Activated B cell treated with CpG ODN at 0.5 μM for 24 hours (primary cell): ENCODE data around the gene MUC2. TPM values are rescaled to one million over a fixed set of nuclear protein-coding genes. Genes with fewer than 3 reads are reported as not detected.

Experiments used
- ATAC-seq: fragments of 200-7000 bp; cut with Tn5 transposase; one replicate; pipeline ENCODE4 v1.10.0; 2021; ENCODE audit warnings: low read depth, mild to moderate bottlenecking, moderate library complexity
- CTCF ChIA-PET: fragments of 350-600 bp; sonication (Branson Sonifier 250); formaldehyde crosslinking; loops from one replicate; lab custom pipeline; 2021; ENCODE audit warnings: antibody characterized with exemption; lab: Charles Lee
- POLR2A ChIA-PET: fragments of 350-600 bp; sonication (Branson Sonifier 250); formaldehyde crosslinking; loops from one replicate; lab custom pipeline; 2021; ENCODE audit warnings: antibody characterized with exemption; lab: Charles Lee
- DNase-seq: peaks from one replicate; pipeline ENCODE4 v3.0.0; 2022
- H3K27ac Mint-ChIP-seq: one replicate; pipeline ENCODE4 v1.8.0; 2020; ENCODE audit warnings: mixed read lengths
- H3K27me3 Mint-ChIP-seq: one replicate; pipeline ENCODE4 v1.8.0; 2021; ENCODE audit warnings: mixed read lengths
- H3K36me3 Mint-ChIP-seq: one replicate; pipeline ENCODE4 v1.8.0; 2021; ENCODE audit warnings: low read depth, mixed read lengths
- H3K4me1 Mint-ChIP-seq: one replicate; pipeline ENCODE4 v1.8.0; 2021; ENCODE audit warnings: mixed read lengths
- H3K4me3 Mint-ChIP-seq: one replicate; pipeline ENCODE4 v1.8.0; 2020; ENCODE audit warnings: mild to moderate bottlenecking, mixed read lengths
- H3K9me3 Mint-ChIP-seq: one replicate; pipeline ENCODE4 v1.8.0; 2020; ENCODE audit warnings: mixed read lengths
- intact Hi-C: fragments of 100-400 bp; cut with micrococcal nuclease; formaldehyde crosslinking; loops from one replicate; pipeline ENCODE4 v1.15.1; 2024
- total RNA-seq: library from RNA; stranded (reverse); gene quantifications from 2 replicates; pipeline ENCODE4 v1.2.3, GENCODE V29; 2022
- TF ChIP-seq, protein P1 (sequence below): fragments of 200-600 bp; IDR thresholded peaks from one replicate; pipeline ENCODE4 v1.8.0; 2022; ENCODE audit warnings: antibody characterized with exemption, mild to moderate bottlenecking

Gene MUC2
- total RNA-seq, 1 donor from 2014 or later: not detected

DNA sequence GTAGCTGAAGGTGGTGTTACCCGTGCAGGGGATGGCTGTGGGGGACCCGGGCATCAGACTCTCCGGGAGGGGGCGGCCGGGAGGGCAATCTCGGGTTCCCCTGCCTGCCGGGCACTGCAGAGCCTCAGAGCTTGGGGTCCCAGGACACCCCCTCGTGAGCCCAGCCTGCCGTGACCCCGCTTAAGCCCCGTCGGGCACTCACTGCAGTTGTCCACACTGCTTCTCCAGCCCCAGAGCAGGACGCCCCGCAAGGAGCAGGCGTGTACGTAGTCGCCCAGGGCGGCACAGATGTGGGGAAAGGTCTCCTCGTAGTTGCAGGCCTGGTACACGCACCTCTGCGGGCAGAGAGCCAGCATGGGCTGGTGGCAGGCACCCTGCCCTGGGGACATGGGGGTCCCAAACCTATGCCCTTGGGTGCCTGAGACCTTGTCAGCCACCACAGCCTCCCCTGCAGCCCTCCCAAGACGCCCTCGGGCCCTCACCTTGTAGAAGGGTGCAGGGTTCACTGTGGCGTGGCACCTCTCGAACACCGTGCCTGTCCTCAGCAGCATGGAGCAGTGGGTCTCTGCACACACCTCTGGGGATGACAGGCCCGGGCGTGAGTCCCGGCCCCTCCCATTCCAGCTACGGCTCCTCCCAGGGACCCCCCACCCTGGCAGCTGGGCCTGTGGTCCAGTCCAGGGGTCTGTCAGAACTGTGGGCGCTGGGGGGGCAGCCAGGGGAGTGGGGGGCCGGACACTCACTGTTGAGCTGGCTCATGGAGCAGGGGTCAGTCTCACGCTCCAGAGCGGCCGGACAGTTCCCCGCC is 47.0 kb upstream of the MUC2 start:
- H3K36me3 Mint-ChIP-seq: no peaks in the 10 kb centered on the region
- TF ChIP-seq, protein P1, sequence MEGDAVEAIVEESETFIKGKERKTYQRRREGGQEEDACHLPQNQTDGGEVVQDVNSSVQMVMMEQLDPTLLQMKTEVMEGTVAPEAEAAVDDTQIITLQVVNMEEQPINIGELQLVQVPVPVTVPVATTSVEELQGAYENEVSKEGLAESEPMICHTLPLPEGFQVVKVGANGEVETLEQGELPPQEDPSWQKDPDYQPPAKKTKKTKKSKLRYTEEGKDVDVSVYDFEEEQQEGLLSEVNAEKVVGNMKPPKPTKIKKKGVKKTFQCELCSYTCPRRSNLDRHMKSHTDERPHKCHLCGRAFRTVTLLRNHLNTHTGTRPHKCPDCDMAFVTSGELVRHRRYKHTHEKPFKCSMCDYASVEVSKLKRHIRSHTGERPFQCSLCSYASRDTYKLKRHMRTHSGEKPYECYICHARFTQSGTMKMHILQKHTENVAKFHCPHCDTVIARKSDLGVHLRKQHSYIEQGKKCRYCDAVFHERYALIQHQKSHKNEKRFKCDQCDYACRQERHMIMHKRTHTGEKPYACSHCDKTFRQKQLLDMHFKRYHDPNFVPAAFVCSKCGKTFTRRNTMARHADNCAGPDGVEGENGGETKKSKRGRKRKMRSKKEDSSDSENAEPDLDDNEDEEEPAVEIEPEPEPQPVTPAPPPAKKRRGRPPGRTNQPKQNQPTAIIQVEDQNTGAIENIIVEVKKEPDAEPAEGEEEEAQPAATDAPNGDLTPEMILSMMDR: no peak
- DNase-seq (no peak), ATAC-seq (no peak)
- intact Hi-C loops: no loop called here
- no peak overlapping the region for H3K27ac Mint-ChIP-seq
- ChIA-PET CTCF (no interaction called here), POLR2A (no interaction called here)
- H3K27me3 Mint-ChIP-seq: no peaks in the 10 kb centered on the region
- H3K9me3 Mint-ChIP-seq: peaks cover 3% of the 10 kb centered on the region
- no peaks in the 10 kb centered on the region for H3K4me1 Mint-ChIP-seq
- H3K4me3 Mint-ChIP-seq: no peak overlapping the region

DNA sequence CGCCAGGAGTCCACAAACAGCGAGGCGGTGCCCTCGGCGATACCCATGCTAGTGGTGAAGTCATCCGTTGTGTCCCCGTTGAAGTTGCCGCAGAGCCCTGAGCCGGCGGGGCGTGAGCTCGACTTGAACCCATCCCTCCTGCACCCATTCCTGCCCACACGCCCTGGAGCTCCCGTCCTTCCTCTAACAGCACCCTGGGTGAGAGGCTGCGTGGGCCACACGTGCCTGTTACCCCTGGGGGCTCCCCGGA is 46.5 kb upstream of the MUC2 start:
- DNase-seq: no peak
- no peak for ATAC-seq
- intact Hi-C loops: no loop called here
- Mint-ChIP-seq H3K9me3 (peaks cover 3% of the 10 kb centered on the region), H3K36me3 (no peaks in the 10 kb centered on the region), H3K4me1 (no peaks in the 10 kb centered on the region), H3K27me3 (no peaks in the 10 kb centered on the region), H3K27ac (no peak overlapping the region), H3K4me3 (no peak overlapping the region)
- TF ChIP-seq, protein P1: no peak
- ChIA-PET POLR2A (no interaction called here), CTCF (no interaction called here)

DNA sequence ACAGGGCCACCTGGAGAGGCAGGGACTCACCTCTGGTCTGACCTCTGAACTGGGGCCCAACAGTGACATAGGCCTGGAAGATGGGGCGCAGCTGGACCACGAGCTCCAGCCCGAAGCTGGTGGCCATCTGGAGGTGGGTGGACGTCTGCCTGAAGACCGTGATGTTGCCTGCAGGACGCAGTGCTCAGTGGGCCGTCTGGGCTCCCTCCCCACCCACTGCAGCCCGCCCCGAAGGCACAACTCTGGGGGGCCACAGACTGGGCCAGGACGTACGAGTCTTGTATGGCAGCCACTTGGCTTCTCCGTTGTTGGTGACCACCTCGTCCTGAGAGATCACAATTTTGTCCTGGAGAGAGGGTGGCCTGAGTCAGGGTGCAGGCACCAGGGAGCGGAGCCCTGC is 46.1 kb upstream of the MUC2 start:
- H3K4me3 Mint-ChIP-seq: no peak overlapping the region
- intact Hi-C loops: no loop called here
- H3K36me3 Mint-ChIP-seq: no peaks in the 10 kb centered on the region
- H3K27ac Mint-ChIP-seq: no peak overlapping the region
- ChIA-PET CTCF (no interaction called here), POLR2A (no interaction called here)
- DNase-seq: no peak
- peaks cover 3% of the 10 kb centered on the region for H3K9me3 Mint-ChIP-seq
- no peaks in the 10 kb centered on the region for H3K27me3 Mint-ChIP-seq
- no peaks in the 10 kb centered on the region for H3K4me1 Mint-ChIP-seq
- ATAC-seq: no peak
- TF ChIP-seq, protein P1: no peak

DNA sequence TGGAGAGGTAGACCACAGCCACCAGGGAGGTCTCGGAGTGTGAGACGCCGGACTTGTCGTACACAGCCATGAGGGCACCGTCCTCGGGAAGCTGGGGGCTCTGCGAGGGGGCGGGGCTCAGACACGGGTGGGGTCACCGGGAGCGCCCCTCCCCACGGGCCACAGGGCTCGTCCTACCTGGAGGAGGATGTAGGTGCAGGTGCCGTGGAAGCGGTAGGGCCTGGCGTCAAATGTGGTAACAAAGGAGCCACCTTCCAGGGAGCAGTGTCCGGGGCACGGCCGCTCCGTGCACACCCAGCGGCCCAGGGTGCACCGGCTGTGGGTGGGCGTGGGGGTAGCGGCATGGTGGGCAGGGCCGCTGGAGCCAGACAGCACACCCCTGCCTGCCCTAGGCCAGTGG is 45.6 kb upstream of the MUC2 start:
- DNase-seq (no peak), ATAC-seq (no peak)
- TF ChIP-seq, protein P1: no peak
- intact Hi-C loops: no loop called here
- POLR2A ChIA-PET: no interaction called here
- Mint-ChIP-seq H3K4me3 (no peak overlapping the region), H3K27me3 (no peaks in the 10 kb centered on the region), H3K36me3 (no peaks in the 10 kb centered on the region), H3K27ac (no peak overlapping the region), H3K4me1 (no peaks in the 10 kb centered on the region), H3K9me3 (peaks cover 3% of the 10 kb centered on the region)
- CTCF ChIA-PET: no interaction called here

DNA sequence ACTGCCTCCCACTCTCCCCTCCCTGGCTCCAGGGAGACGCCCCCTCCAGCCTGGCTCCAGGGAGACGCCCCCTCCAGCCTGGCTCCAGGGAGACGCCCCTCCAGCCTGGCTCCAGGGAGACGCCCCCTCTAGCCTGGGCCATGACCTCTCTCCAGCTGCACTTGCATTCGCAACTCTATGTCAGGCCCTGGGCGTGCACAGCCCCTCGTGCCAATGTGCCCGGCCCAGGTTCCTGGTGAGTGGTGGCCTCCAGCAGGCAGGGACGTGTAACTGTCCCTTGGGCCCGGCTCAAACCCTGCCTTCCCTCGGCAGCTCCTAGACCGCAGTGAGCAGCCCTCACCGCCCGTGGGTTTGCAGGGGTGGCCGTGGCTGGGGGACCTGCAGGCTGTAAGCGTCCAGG is 45.0 kb upstream of the MUC2 start:
- Mint-ChIP-seq H3K27me3 (no peaks in the 10 kb centered on the region), H3K9me3 (peaks cover 3% of the 10 kb centered on the region), H3K36me3 (no peaks in the 10 kb centered on the region), H3K27ac (no peak overlapping the region), H3K4me3 (no peak overlapping the region), H3K4me1 (no peaks in the 10 kb centered on the region)
- POLR2A ChIA-PET: no interaction called here
- ATAC-seq: no peak
- CTCF ChIA-PET: no interaction called here
- TF ChIP-seq, protein P1: no peak
- no peak for DNase-seq
- intact Hi-C loops: no loop called here
